ENCODE data around the gene TSHR. TPM values are rescaled to one million over a fixed set of nuclear protein-coding genes. Genes with fewer than 3 reads are reported as not detected.
"Not testable (repeated sequence)": the region's sequence is repeated elsewhere in the genome, so short reads cannot be mapped to it uniquely, and the experiment has no call there.

TSHR gene
- total RNA-seq, 3 donors from 2014 or later (not counting 1 experiment from before 2014, with no cell fraction given), result 0.80 TPM; not detected in 2

DNA sequence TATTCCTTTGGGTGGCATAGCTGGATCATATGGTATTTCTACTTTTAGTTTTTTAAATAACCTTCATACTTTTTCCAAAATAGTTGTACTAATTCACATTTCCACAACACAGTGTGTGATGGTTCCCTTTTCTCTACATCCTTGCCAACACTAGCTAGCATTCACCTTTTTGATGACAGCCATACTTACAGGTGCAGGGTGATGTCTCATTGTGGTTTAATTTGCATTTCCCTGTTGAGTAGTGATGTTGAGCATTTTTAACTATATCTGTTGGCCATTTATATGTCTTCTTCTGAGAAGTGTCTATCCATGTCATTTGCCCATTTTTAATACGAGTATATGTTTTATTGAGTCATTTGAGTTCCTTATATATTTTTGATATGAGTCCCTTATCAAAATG, 96.1 kb downstream of the TSHR start:
- whole genome bisulfite sequencing (ENCODE audit: insufficient coverage), result 100% methylated on average over 1 of the region's 1 CpG
- H3K27me3 Mint-ChIP-seq (ENCODE audit: low read depth in 2 of 2), result peaks cover 0 to 3% of the 10 kb centered on the region in 2 donors
- no peak overlapping the region for H3K27ac Mint-ChIP-seq
- Histone ChIP-seq H3K9me3 (ENCODE audit: control insufficient read depth, insufficient read depth, low read length) (no peaks in the 10 kb centered on the region), H3K4me3 (ENCODE audit: low read length) (no peak overlapping the region), H3K4me1 (ENCODE audit: control insufficient read depth, insufficient read depth, low read length) (no peaks in the 10 kb centered on the region), H3K27ac (ENCODE audit: low read length) (no peak overlapping the region), H3K27me3 (ENCODE audit: control insufficient read depth, insufficient read depth, low read length) (no peaks in the 10 kb centered on the region), H3K36me3 (ENCODE audit: control insufficient read depth, insufficient read depth, low read length) (no peaks in the 10 kb centered on the region)
- H3K4me3 Mint-ChIP-seq, result no peak overlapping the region
- TF ChIP-seq, protein P1, sequence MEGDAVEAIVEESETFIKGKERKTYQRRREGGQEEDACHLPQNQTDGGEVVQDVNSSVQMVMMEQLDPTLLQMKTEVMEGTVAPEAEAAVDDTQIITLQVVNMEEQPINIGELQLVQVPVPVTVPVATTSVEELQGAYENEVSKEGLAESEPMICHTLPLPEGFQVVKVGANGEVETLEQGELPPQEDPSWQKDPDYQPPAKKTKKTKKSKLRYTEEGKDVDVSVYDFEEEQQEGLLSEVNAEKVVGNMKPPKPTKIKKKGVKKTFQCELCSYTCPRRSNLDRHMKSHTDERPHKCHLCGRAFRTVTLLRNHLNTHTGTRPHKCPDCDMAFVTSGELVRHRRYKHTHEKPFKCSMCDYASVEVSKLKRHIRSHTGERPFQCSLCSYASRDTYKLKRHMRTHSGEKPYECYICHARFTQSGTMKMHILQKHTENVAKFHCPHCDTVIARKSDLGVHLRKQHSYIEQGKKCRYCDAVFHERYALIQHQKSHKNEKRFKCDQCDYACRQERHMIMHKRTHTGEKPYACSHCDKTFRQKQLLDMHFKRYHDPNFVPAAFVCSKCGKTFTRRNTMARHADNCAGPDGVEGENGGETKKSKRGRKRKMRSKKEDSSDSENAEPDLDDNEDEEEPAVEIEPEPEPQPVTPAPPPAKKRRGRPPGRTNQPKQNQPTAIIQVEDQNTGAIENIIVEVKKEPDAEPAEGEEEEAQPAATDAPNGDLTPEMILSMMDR (IDR thresholded peaks at IDR 0.05), result no peak
- H3K36me3 Mint-ChIP-seq, result no peaks in the 10 kb centered on the region
- intact Hi-C loops (cut with micrococcal nuclease), result no loop called here
- H3K4me1 Mint-ChIP-seq, result no peaks in the 10 kb centered on the region
- H3K9me3 Mint-ChIP-seq, result peaks cover 0 to 2% of the 10 kb centered on the region in 2 donors
- no peak for DNase-seq
- no peak for ATAC-seq

- H3K9me3 ChIP-seq (ENCODE audit: control insufficient read depth, insufficient read depth, low read length); H3K4me3 ChIP-seq (ENCODE audit: low read length); ATAC-seq; H3K9me3 Mint-ChIP-seq; intact Hi-C loops (cut with micrococcal nuclease); H3K27me3 ChIP-seq (ENCODE audit: control insufficient read depth, insufficient read depth, low read length); H3K36me3 ChIP-seq (ENCODE audit: control insufficient read depth, insufficient read depth, low read length); H3K27ac Mint-ChIP-seq; H3K4me1 ChIP-seq (ENCODE audit: control insufficient read depth, insufficient read depth, low read length); DNase-seq; H3K4me3 Mint-ChIP-seq; H3K27me3 Mint-ChIP-seq (ENCODE audit: low read depth in 2 of 2); H3K4me1 Mint-ChIP-seq; H3K27ac ChIP-seq (ENCODE audit: low read length); H3K36me3 Mint-ChIP-seq: not testable (repeated sequence)
- 95% methylated on average over 2 of the region's 2 CpGs for WGBS (ENCODE audit: insufficient coverage)
Observed at GRCh38 chr14:81054057-81054456, 98.6 kb downstream of the TSHR start.

- Mint-ChIP-seq H3K27ac (no peak overlapping the region), H3K4me1 (no peaks in the 10 kb centered on the region), H3K9me3 (peaks cover 0 to 2% of the 10 kb centered on the region in 2 donors), H3K27me3 (ENCODE audit: low read depth in 2 of 2) (peaks cover 3 to 6% of the 10 kb centered on the region in 2 donors), H3K4me3 (no peak overlapping the region), H3K36me3 (no peaks in the 10 kb centered on the region)
- ATAC-seq, result no peak
- Histone ChIP-seq H3K9me3 (ENCODE audit: control insufficient read depth, insufficient read depth, low read length) (no peaks in the 10 kb centered on the region), H3K27ac (ENCODE audit: low read length) (no peak overlapping the region), H3K4me1 (ENCODE audit: control insufficient read depth, insufficient read depth, low read length) (no peaks in the 10 kb centered on the region), H3K36me3 (ENCODE audit: control insufficient read depth, insufficient read depth, low read length) (no peaks in the 10 kb centered on the region), H3K4me3 (ENCODE audit: low read length) (no peak overlapping the region), H3K27me3 (ENCODE audit: control insufficient read depth, insufficient read depth, low read length) (no peaks in the 10 kb centered on the region)
- WGBS (ENCODE audit: insufficient coverage), result 98% methylated on average over 4 of the region's 5 CpGs
- no peak for DNase-seq
- intact Hi-C loops (cut with micrococcal nuclease), result no loop called here
- TF ChIP-seq, protein P1 (IDR thresholded peaks at IDR 0.05), result no peak
Observed at GRCh38 chr14:81055971-81056370, 100.5 kb downstream of the TSHR start.

DNA sequence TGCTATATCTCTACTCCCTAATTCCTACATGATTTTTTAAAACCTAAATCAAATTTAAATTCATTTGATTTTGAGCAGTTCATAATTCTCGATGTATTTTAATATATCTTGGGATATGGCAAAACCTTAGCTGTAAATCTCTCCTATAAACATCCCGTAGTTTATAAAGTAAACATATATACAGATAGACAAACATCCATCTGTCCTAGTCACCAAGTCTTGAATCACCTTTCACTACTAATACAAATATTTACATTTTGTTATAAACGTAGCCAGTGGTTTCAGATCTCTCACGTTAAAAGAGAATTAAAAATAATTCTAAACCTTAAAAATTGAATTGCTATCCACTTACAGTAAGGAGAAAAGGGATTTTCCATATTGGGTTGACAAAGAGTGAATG, 107.0 kb downstream of the TSHR start:
- H3K36me3 Mint-ChIP-seq, result no peaks in the 10 kb centered on the region
- ATAC-seq, result no peak

More for the DNA sequence above, 107.0 kb downstream of the TSHR start:
- H3K9me3 Mint-ChIP-seq, result no peaks in the 10 kb centered on the region
- WGBS (ENCODE audit: insufficient coverage), result no CpG with 5 or more reads among the region's 4 CpGs
- Histone ChIP-seq H3K27ac (ENCODE audit: low read length) (no peak overlapping the region), H3K4me1 (ENCODE audit: control insufficient read depth, insufficient read depth, low read length) (no peaks in the 10 kb centered on the region), H3K36me3 (ENCODE audit: control insufficient read depth, insufficient read depth, low read length) (no peaks in the 10 kb centered on the region), H3K27me3 (ENCODE audit: control insufficient read depth, insufficient read depth, low read length) (no peaks in the 10 kb centered on the region), H3K9me3 (ENCODE audit: control insufficient read depth, insufficient read depth, low read length) (no peaks in the 10 kb centered on the region), H3K4me3 (ENCODE audit: low read length) (no peak overlapping the region)
- TF ChIP-seq, protein P1 (IDR thresholded peaks at IDR 0.05), result no peak
- peaks cover 3 to 11% of the 10 kb centered on the region in 2 donors for H3K27me3 Mint-ChIP-seq (ENCODE audit: low read depth in 2 of 2)
- H3K4me1 Mint-ChIP-seq, result no peaks in the 10 kb centered on the region
- no peak overlapping the region for H3K27ac Mint-ChIP-seq
- intact Hi-C loops (cut with micrococcal nuclease), result no loop called here
- DNase-seq, result no peak
- H3K4me3 Mint-ChIP-seq, result no peak overlapping the region
